HG03108 (cell line): Measurements from ENCODE around the gene CIRBP.
"Not testable (repeated sequence)": the region's sequence is repeated elsewhere in the genome, so short reads cannot be mapped to it uniquely, and the experiment has no call there.

ENCODE experiments used
- ATAC-seq: cut with Tn5 transposase; IDR thresholded peaks from one replicate; pipeline ENCODE4 v1.9.1; 2021; ENCODE audit warnings: moderate library complexity; ENCODE audit not compliant: unreplicated experiment

The CIRBP gene

DNA sequence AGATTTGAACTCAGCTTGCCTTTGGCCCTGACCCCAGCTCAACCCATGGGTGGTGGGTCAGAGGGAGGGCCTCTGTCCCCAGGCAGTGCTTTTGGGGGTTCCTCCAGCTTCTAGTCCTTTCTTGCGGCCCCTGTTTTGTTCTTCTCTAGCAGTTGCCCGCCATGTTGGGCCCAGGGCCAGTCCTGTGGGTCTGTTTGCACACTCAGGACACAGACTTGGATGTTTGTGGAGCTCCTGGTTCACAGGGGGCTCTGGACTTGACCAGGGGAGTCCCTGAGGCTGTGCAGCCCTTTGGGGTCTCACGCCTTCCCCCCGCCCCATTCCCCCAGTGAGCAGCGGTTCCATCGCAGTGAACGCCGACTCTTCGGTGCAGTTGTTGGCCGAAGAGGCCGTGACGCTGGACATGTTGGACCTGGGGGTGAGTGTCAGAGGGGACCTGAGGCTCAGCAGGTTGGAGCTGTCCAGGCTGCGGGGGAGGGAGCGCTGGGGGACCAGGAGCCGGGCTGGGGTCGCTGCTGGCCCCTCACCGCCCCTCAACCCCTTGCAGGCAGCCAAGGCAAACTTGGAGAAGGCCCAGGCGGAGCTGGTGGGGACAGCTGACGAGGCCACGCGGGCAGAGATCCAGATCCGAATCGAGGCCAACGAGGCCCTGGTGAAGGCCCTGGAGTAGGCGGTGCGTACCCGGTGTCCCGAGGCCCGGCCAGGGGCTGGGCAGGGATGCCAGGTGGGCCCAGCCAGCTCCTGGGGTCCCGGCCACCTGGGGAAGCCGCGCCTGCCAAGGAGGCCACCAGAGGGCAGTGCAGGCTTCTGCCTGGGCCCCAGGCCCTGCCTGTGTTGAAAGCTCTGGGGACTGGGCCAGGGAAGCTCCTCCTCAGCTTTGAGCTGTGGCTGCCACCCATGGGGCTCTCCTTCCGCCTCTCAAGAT, 25.1 kb upstream of the CIRBP start:
- ATAC-seq: peak; percentile 20

GRCh38 chr19:1244693-1245451, 24.3 kb upstream of the CIRBP start:
- no peak for ATAC-seq

DNA sequence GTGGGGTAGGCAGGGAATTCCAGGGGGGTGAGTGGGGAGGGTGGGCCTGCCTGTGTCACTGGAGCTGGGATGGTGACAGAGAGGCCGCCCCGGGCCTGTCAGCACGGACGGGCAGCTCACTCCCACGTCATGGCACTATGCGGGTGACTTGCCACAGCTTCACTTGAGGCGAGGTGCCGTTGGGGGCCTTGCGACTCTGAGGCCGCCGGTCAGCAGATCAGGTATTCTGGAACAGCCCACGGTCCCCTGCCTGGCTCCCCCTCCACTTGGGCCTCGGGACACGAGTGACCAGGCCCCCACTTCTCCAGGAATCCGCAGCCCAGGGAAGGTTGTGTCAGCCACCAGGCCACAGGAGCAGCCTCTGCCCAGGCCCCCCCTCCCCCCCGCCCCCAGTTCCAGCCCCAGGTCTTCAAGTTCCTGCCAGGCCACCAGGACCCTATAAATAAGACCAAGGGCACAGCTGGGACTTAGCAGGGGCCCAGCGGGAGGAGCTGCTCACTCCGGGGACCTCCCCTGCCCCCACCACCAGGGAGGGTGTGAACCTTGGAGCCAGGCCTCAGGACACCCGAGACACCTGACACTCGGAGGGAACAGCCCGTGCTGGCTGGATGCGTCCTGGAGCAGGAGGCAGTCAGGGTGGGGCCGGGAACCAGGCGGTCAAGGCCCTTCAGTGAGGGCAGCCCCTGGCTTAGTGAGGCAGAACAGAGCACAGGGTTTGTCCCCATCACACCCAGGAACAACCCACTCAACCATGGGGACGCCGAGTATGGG, 23.5 kb upstream of the CIRBP start:
- ATAC-seq: no peak

DNA sequence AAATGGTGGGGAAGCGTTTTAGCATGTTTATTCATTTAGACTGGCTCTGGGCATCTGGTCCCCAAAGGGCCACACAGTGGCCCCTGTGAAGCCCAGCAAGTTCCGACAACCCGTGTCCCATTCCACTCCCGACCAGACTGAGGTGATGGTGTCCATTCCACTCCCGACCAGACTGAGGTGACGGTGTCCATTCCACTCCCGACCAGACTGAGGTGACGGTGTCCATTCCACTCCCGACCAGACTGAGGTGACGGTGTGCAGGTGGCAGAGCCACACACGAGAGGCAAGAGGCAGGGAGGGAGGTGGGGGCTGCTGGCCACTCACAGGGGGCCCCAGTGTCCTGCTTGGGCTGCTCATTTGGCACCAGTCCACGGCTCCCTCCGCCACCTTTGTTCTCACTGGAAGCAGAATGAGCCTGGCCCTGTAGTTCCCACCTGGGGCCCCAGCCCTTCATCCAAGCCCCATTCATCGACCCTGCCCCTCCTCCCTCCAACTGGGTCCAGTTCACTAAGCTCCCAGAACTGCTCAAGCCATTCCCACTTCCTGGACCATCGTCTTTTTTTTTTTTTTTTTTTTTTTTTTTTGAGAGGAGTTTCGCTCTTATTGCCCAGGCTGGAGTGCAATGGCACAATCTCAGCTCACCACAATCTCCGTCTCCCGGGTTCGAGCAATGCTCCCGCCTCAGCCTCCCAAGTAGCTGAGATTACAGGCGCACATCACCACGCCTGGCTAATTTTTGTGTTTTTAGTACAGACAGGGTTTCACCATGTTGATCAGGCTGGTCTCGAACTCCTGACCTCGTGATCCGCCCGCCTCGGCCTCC, 22.7 kb upstream of the CIRBP start:
- ATAC-seq: not testable (repeated sequence)

DNA sequence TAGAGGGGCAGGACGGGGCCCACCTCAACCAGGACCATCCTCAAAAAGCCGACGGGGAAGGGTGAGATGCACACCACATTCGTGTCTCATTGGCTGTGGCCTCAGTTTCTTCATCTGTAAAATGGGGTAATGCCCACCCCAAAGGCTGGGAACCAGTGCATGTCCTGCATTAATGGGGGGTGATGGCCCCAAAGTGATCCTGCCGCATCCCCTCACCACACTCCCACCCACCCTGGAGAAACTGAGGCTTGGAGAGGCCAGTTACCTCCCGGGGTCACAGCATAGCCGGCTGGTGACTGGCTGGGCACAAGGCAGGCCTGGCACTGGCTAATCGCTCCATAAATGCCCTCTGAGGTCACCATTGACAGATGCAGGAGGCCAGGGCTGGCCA, 21.4 kb upstream of the CIRBP start:
- ATAC-seq: no peak

GRCh38 chr19:1248139-1248785, 20.9 kb upstream of the CIRBP start, which contains the start of gene MIDN:
MIDN (plus strand) TSS chr19:1248583; CDS start chr19:1250297, 1,714 bp downstream.
- peak; percentile 11 for ATAC-seq

GRCh38 chr19:1248786-1249297, 20.3 kb upstream of the CIRBP start:
- ATAC-seq: peak; percentile 16

DNA sequence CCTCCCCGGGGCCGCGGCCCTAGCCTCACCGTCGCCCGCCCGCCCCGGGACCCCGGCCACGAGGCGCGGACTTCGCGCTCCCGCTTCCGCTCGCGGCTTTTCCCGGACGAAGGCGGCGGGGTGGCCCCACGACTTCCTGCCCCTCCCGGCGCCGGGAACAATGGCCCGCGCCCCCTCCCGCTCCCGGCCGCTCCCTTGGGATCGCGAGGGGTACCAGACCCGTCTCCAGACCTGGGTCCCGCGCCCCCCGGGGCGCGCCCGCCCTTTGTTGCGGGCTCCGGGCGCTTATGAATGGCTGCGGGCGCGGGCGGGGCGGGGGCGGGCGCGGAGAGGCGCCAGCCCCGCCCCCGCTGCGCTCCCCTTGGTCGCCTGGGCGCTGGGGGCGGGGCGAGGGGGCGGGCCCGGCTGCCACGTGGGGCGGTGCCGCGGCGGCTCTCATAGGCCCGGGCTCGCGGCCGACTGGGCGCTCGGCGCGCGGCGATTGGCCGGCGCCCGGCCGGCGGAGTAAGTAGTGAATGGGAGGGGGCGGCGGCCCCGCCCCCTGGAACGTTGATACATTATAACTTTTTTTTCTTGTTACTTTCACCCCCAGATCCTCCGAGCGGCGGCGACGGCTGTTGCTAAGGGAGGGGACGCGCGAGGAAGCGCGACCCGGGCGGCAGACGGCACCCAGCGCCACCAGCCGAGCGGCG, 19.7 kb upstream of the CIRBP start:
- ATAC-seq: peak; percentile 39

GRCh38 chr19:1249990-1250436, 19.1 kb upstream of the CIRBP start:
- ATAC-seq: no peak

DNA sequence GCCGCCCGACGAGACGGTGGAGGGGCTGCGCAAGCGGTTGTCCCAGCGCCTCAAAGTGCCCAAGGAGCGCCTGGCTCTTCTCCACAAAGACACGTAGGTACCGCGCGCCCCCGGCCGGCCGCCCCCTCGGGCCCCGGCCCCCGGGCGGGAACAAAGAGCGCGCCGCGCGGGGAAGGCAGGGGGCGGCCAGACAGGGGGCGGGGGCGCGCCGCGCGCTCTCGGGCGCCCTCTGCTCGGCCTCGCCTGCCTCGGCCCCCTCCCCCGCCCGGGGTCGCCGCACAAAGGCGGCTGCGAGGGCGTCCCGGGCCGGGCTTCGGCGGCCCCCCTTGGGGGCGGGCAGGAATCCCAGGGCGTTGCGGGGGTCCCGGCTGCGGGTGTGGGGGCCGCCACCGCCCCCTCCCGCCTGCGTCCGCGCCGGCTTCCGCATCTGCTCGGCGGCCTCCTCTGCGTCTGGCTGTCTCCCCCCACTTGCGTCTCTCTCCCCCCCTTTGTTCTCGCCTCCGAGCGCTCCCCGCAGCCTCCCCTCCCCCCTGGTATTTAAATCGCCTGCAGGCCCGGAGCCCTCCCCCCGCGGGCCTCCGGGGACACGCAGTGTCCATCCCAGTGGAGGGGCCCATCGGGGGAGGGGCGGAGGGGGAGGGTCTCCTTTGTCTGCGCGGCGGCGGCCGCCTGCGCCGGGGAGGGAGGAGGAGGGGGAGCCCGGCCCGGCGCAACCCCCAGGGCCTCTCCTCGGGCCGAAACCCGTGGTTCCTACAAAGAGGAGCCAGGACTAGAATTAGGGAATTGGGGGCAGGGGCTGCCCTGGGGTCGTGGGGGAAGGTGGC, 18.5 kb upstream of the CIRBP start:
- no peak for ATAC-seq

GRCh38 chr19:1251330-1252220, 17.6 kb upstream of the CIRBP start:
- no peak for ATAC-seq

- ATAC-seq: no peak
Measured at GRCh38 chr19:1252221-1252820, 16.8 kb upstream of the CIRBP start.

GRCh38 chr19:1252821-1253513, 16.2 kb upstream of the CIRBP start:
- ATAC-seq: no peak

- no peak for ATAC-seq
Measured at GRCh38 chr19:1253514-1254080, 15.5 kb upstream of the CIRBP start.

DNA sequence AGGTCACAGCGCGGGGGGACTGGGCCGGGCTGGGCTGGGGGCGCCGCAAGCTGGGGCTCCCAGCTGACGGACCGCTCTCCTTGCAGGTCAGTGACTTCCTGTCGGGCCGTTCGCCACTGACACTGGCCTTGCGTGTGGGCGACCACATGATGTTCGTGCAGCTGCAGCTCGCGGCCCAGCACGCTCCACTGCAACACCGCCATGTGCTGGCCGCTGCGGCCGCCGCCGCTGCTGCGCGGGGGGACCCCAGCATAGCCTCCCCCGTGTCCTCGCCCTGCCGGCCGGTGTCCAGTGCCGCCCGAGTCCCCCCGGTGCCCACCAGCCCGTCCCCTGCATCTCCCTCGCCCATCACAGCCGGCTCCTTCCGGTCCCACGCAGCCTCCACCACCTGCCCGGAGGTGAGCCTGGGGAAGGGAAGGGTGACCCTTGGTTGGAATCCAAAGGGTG, 15.0 kb upstream of the CIRBP start:
- ATAC-seq: no peak
